Skeletal muscle cell (primary cell): ENCODE data around the gene GAREM2.

ENCODE experiments used
- DNase-seq: peaks from one replicate; pipeline ENCODE4 v3.0.0-alpha.2; 2010; ENCODE audit warnings: low read depth
- H3K4me3 ChIP-seq: 2 replicates; pipeline ENCODE4 v1.5.1; 2011; ENCODE audit warnings: low read depth, mild to moderate bottlenecking, control low read depth, low read length, moderate library complexity

Gene GAREM2

GRCh38 chr2:26185304-26185928, 12.5 kb downstream of the GAREM2 start:
- H3K4me3 ChIP-seq = peak overlapping the region; percentile 62
- no peak for DNase-seq

GRCh38 chr2:26185954-26186770, 13.3 kb downstream of the GAREM2 start:
- DNase-seq = no peak
- H3K4me3 ChIP-seq = peak overlapping the region; percentile 62

GRCh38 chr2:26187114-26187513, 14.2 kb downstream of the GAREM2 start:
- no peak for DNase-seq
- no peak overlapping the region for H3K4me3 ChIP-seq

- H3K4me3 ChIP-seq = no peak overlapping the region
- no peak for DNase-seq
Measured at GRCh38 chr2:26187537-26188104, 14.7 kb downstream of the GAREM2 start.

GRCh38 chr2:26189123-26189522, 16.2 kb downstream of the GAREM2 start:
- DNase-seq = no peak
- H3K4me3 ChIP-seq = no peak overlapping the region

GRCh38 chr2:26189751-26190150, 16.9 kb downstream of the GAREM2 start:
- no peak for DNase-seq
- no peak overlapping the region for H3K4me3 ChIP-seq

GRCh38 chr2:26190369-26190768, 17.5 kb downstream of the GAREM2 start:
- no peak overlapping the region for H3K4me3 ChIP-seq
- no peak for DNase-seq

- no peak for DNase-seq
- no peak overlapping the region for H3K4me3 ChIP-seq
Measured at GRCh38 chr2:26191316-26192159, 18.6 kb downstream of the GAREM2 start.

GRCh38 chr2:26193578-26194231, 20.8 kb downstream of the GAREM2 start:
- no peak overlapping the region for H3K4me3 ChIP-seq
- no peak for DNase-seq

GRCh38 chr2:26195040-26195984, 22.4 kb downstream of the GAREM2 start:
- no peak overlapping the region for H3K4me3 ChIP-seq
- no peak for DNase-seq

GRCh38 chr2:26196683-26197418, 24.0 kb downstream of the GAREM2 start:
- no peak for DNase-seq
- H3K4me3 ChIP-seq = no peak overlapping the region

GRCh38 chr2:26197516-26197915, 24.6 kb downstream of the GAREM2 start:
- no peak for DNase-seq
- H3K4me3 ChIP-seq = no peak overlapping the region

GRCh38 chr2:26202981-26203490, 30.1 kb downstream of the GAREM2 start:
- DNase-seq = no peak
- H3K4me3 ChIP-seq = no peak overlapping the region

- DNase-seq = no peak
Measured at GRCh38 chr2:26203906-26204305, 31.0 kb downstream of the GAREM2 start.

GRCh38 chr2:26212011-26212410, 39.1 kb downstream of the GAREM2 start:
- no peak for DNase-seq
- H3K4me3 ChIP-seq = no peak overlapping the region

More at GRCh38 chr2:26203906-26204305, 31.0 kb downstream of the GAREM2 start:
- H3K4me3 ChIP-seq = no peak overlapping the region

GRCh38 chr2:26214759-26215158, 41.9 kb downstream of the GAREM2 start:
- no peak overlapping the region for H3K4me3 ChIP-seq
- DNase-seq = no peak

GRCh38 chr2:26215833-26216232, 42.9 kb downstream of the GAREM2 start:
- no peak for DNase-seq
- no peak overlapping the region for H3K4me3 ChIP-seq
